NB4 (cell line): Measurements from ENCODE around the gene RPL32.

Experiments used
- DNase-seq: peaks from one replicate; pipeline ENCODE4 v3.0.0; 2010; ENCODE audit warnings: low read depth
- H3K4me3 ChIP-seq: one replicate; pipeline ENCODE4 v1.5.1; 2011; ENCODE audit warnings: mild to moderate bottlenecking, low read depth, low read length, moderate library complexity
- CTCF ChIP-seq: IDR thresholded peaks from one replicate; pipeline ENCODE4 v1.5.1; 2012; ENCODE audit warnings: low read depth, low read length
- MYC ChIP-seq: IDR thresholded peaks from 2 replicates; pipeline ENCODE4 v1.6.1; 2011; ENCODE audit warnings: low read depth, low read length
- POLR2A ChIP-seq: IDR thresholded peaks from 2 replicates; pipeline ENCODE4 v1.6.1; 2011; ENCODE audit warnings: mild to moderate bottlenecking; ENCODE audit not compliant: insufficient read length; ENCODE audit errors: extremely low read depth
- TF ChIP-seq, protein P1 (sequence below): IDR thresholded peaks from 2 replicates; pipeline ENCODE4 v1.6.1; 2011; ENCODE audit warnings: low read depth, low read length

The RPL32 gene

GRCh38 chr3:12822725-12823373, 18.5 kb downstream of the RPL32 start:
- peak; percentile 48 for DNase-seq
- H3K4me3 ChIP-seq = no peak overlapping the region
- no peak for TF ChIP-seq POLR2A
- TF ChIP-seq MYC = no peak
- TF ChIP-seq, protein P1, sequence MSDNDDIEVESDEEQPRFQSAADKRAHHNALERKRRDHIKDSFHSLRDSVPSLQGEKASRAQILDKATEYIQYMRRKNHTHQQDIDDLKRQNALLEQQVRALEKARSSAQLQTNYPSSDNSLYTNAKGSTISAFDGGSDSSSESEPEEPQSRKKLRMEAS = no peak
- TF ChIP-seq CTCF = peak; percentile 31

- no peak overlapping the region for H3K4me3 ChIP-seq
- TF ChIP-seq CTCF (no peak), POLR2A (no peak), MYC (no peak)
- TF ChIP-seq, protein P1 = no peak
- DNase-seq = no peak
Measured at GRCh38 chr3:12818773-12819172, 22.6 kb downstream of the RPL32 start.

DNA sequence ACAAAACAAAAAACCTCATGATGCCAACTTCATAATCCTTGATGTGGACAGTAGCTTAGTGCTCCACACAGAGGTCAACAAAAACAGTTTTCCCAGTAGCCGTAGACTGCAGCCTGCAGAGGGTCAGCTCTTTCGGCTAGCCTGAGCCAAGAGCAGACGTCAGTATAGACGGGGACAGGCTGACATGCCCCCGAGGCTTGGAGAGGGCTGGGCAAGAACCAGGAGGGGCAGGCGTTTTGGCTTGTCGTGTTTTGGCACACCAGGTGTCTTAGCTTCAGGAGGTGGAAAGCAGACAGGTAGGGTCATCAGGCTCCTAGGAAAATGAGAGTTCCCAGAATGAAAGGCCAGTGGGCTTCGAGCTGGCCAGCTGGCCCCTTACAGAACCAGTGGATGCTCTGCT, 23.1 kb downstream of the RPL32 start:
- no peak for DNase-seq
- H3K4me3 ChIP-seq = no peak overlapping the region
- TF ChIP-seq POLR2A (no peak), MYC (no peak), CTCF (no peak)
- TF ChIP-seq, protein P1 = no peak

DNA sequence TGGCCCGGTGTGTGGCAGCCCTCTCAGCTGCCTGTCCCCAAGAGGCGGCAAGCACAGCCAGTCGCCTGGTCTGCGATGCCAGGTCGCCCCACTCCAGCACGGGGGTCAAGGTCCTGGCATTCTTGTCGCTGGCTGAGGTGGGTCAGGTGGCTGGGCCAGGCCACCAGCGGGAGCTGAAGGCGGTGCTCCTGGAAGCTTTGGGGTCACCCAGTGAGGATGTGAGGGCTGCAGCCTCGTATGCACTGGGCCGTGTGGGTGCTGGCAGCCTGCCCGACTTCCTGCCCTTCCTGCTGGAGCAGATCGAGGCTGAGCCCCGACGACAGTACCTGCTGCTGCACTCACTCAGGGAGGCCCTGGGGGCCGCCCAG, 24.0 kb downstream of the RPL32 start:
- no peak for DNase-seq
- no peak for TF ChIP-seq POLR2A
- TF ChIP-seq, protein P1 = no peak
- TF ChIP-seq MYC = no peak
- TF ChIP-seq CTCF = no peak
- H3K4me3 ChIP-seq = no peak overlapping the region

DNA sequence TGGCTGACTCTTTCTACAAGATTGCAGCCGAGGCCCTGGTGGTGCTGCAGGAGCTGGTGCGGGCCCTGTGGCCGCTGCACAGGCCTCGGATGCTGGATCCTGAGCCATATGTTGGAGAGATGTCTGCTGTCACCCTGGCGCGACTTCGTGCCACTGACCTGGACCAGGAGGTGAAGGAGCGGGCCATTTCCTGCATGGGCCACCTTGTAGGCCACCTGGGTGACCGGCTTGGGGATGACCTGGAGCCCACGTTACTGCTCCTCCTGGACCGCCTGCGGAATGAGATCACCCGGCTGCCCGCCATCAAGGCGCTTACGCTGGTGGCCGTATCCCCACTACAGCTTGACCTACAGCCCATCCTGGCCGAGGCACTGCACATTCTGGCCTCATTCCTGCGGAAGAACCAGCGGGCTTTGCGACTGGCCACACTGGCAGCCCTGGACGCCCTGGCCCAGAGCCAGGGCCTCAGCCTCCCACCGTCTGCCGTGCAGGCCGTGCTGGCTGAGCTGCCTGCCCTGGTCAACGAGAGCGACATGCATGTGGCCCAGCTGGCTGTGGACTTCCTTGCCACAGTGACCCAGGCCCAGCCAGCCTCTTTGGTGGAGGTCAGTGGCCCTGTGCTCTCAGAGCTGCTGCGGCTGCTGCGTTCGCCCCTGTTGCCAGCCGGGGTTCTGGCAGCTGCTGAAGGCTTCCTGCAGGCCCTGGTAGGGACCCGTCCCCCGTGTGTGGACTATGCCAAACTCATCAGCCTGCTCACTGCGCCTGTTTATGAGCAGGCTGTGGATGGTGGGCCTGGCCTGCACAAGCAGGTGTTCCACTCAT, 24.6 kb downstream of the RPL32 start:
- H3K4me3 ChIP-seq = no peak overlapping the region
- TF ChIP-seq POLR2A (no peak), CTCF (no peak), MYC (no peak)
- TF ChIP-seq, protein P1 = no peak
- no peak for DNase-seq
